HEK293T (cell line): ENCODE data around the gene PLD1.

Experiments used
- CTCF ChIA-PET: fragments of 350-600 bp; formaldehyde crosslinking; extraction: SDS; loops from one replicate; lab custom pipeline; 2021; ENCODE audit warnings: antibody characterized with exemption, inconsistent platforms; lab: Yijun Ruan, JAX
- POLR2A ChIA-PET: fragments of 350-600 bp; formaldehyde crosslinking; extraction: SDS; loops from one replicate; lab custom pipeline; 2020; ENCODE audit warnings: antibody characterized with exemption, inconsistent platforms; lab: Yijun Ruan, JAX
- DNase-seq: peaks from one replicate; pipeline ENCODE4 v3.0.0; 2012; ENCODE audit warnings: mixed read lengths; ENCODE audit errors: extremely low spot score
- ARNT ChIP-seq: fragments of 450-650 bp; IDR thresholded peaks from 2 replicates; pipeline ENCODE4 v1.6.1; 2017; ENCODE audit warnings: mild to moderate bottlenecking
- BHLHE40 ChIP-seq: fragments of 450-650 bp; IDR thresholded peaks from 2 replicates; pipeline ENCODE4 v1.6.1; 2016; ENCODE audit warnings: mild to moderate bottlenecking, moderate library complexity, borderline replicate concordance
- CTBP1 ChIP-seq: fragments of 450-650 bp; IDR thresholded peaks from 2 replicates; pipeline ENCODE4 v1.6.1; 2016; ENCODE audit warnings: borderline replicate concordance
- ELF4 ChIP-seq: fragments of 450-650 bp; IDR thresholded peaks from 2 replicates; pipeline ENCODE4 v1.6.1; 2017; ENCODE audit warnings: antibody characterized with exemption
- FOXA1 ChIP-seq: fragments of 450-650 bp; IDR thresholded peaks from 2 replicates; pipeline ENCODE4 v1.6.1; 2016; ENCODE audit warnings: mild to moderate bottlenecking
- FOXK2 ChIP-seq: fragments of 450-650 bp; IDR thresholded peaks from 2 replicates; pipeline ENCODE4 v1.6.1; 2016; ENCODE audit warnings: mild to moderate bottlenecking
- FOXM1 ChIP-seq: fragments of 450-650 bp; IDR thresholded peaks from 2 replicates; pipeline ENCODE4 v1.6.1; 2017; ENCODE audit warnings: mild to moderate bottlenecking, borderline replicate concordance
- HDGF ChIP-seq: fragments of 450-650 bp; IDR thresholded peaks from 2 replicates; pipeline ENCODE4 v1.6.1; 2017; ENCODE audit warnings: antibody characterized with exemption, borderline replicate concordance
- L3MBTL2 ChIP-seq: fragments of 450-650 bp; conservative IDR thresholded peaks from 2 replicates; pipeline ENCODE4 v1.6.1; 2016; ENCODE audit warnings: mild to moderate bottlenecking
- LEF1 ChIP-seq: fragments of 450-650 bp; IDR thresholded peaks from 2 replicates; pipeline ENCODE4 v1.6.1; 2017; ENCODE audit warnings: mild to moderate bottlenecking, borderline replicate concordance
- NFRKB ChIP-seq: fragments of 450-650 bp; IDR thresholded peaks from 2 replicates; pipeline ENCODE4 v1.6.1; 2016; ENCODE audit warnings: mild to moderate bottlenecking, moderate library complexity
- PKNOX1 ChIP-seq: fragments of 450-650 bp; IDR thresholded peaks from 2 replicates; pipeline ENCODE4 v1.6.1; 2016
- SP1 ChIP-seq: fragments of 450-650 bp; IDR thresholded peaks from 2 replicates; pipeline ENCODE4 v1.6.1; 2017
- SUZ12 ChIP-seq: fragments of 450-650 bp; IDR thresholded peaks from 2 replicates; pipeline ENCODE4 v1.6.1; 2016; ENCODE audit warnings: mild to moderate bottlenecking
- TARDBP ChIP-seq: fragments of 450-650 bp; IDR thresholded peaks from 2 replicates; pipeline ENCODE4 v1.6.1; 2016
- ZNF384 ChIP-seq: fragments of 450-650 bp; IDR thresholded peaks from 2 replicates; pipeline ENCODE4 v1.6.1; 2016

Gene PLD1

DNA sequence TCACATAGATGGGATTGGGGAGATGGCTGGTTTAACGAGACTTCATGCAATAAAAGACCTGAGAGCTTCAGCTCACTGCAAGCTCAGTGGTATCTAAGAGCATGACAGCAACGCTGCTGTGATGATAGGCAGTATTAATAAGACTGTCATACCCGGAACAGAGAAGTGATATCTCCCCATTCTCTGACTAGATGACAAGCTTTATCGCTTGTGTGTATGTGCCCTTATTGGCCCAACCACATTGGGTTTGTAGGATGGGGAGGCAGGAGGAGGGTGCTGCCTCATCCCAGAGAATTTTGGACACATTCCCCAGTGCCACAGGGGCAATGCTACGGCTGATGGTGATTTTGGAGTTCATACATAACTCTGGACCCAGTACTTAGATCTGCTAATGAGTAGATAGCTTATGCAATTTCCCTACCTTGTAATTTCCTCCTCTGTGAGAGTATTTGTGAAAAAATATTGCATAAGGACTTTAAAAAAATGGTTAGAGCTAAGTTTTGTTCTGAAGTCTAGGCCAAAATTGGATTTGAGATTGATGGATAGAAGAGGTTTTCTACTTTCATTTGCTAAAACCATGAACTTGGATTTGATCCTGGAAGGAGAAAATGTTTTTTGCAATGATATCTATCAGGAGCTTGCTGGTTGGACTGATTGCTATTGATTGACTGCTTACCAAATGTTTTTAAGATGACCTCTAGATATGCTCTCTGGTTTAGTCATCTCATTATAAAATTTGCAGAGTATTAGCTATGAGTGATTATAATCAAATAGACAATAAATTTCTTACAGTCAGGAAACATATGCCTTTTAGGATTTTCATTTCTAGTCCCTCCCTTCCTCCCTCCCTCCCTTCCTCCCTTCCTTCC lies 18.9 kb upstream of the PLD1 start:
- CTCF ChIA-PET = interaction anchor here (0.7 to 1.2 kb wide), 3 partner anchors 17 to 58 kb away, joined by 3 to 4 read pairs (median 3); no protein-coding TSS in a partner anchor
- POLR2A ChIA-PET = interaction anchor here (0.9 kb wide), 1 partner anchor 11 kb away, joined by 4 read pairs; no protein-coding TSS in a partner anchor
- no peak for TF ChIP-seq FOXK2
- TF ChIP-seq HDGF = no peak
- TF ChIP-seq FOXA1 = no peak
- TF ChIP-seq BHLHE40 = no peak
- no peak for TF ChIP-seq CTBP1
- no peak for TF ChIP-seq ELF4
- no peak for TF ChIP-seq ZNF384
- TF ChIP-seq ARNT = no peak
- TF ChIP-seq LEF1 = no peak
- TF ChIP-seq PKNOX1 = no peak
- no peak for TF ChIP-seq SUZ12
- TF ChIP-seq NFRKB = no peak
- TF ChIP-seq SP1 = no peak

GRCh38 chr3:171827836-171828458 lies 17.7 kb upstream of the PLD1 start:
- ChIA-PET POLR2A (no interaction called here), CTCF (interaction anchor here (0.7 to 1.6 kb wide), 4 partner anchors 37 to 210 kb away, joined by 3 to 7 read pairs (median 4); no protein-coding TSS in a partner anchor)
- DNase-seq = no peak
- TF ChIP-seq ZNF384 (no peak), FOXM1 (no peak), HDGF (no peak), CTBP1 (no peak), SP1 (no peak), NFRKB (no peak), L3MBTL2 (no peak), ARNT (no peak), TARDBP (no peak), ELF4 (no peak), FOXK2 (no peak), FOXA1 (no peak), BHLHE40 (no peak), PKNOX1 (no peak), SUZ12 (no peak), LEF1 (no peak)

More for the DNA sequence above, 18.9 kb upstream of the PLD1 start:
- no peak for DNase-seq

DNA sequence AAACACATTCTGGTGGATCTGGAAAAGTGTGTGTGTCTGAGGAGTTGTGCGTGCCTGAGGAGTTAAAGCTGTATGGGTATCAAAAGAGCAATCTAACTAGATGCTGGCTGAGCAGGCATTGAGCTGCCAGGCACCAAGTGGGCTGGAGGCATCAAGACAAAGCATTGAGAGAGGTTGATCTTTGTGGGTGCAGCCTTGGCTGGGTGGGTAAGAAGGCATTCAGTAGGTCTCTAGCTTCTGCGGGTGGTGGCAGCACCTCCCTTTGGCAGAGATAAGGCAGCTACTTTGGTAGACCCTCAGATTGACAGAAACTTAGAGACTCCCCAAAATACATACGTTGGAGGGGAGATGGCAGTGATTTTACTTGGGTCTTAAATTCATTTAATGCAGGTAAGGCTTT lies 17.1 kb upstream of the PLD1 start:
- TF ChIP-seq SUZ12 (no peak), HDGF (no peak), FOXK2 (no peak), FOXM1 (no peak), ELF4 (no peak), ZNF384 (no peak), LEF1 (no peak), FOXA1 (no peak), TARDBP (no peak), NFRKB (no peak), CTBP1 (no peak), BHLHE40 (no peak), SP1 (no peak), L3MBTL2 (no peak), PKNOX1 (no peak), ARNT (no peak)
- ChIA-PET CTCF (interaction anchor here (1.2 to 1.6 kb wide), 3 partner anchors 36 to 184 kb away, joined by 3 to 7 read pairs (median 4); no protein-coding TSS in a partner anchor), POLR2A (no interaction called here)
- DNase-seq = no peak

- ChIA-PET CTCF (no interaction called here), POLR2A (no interaction called here)
- no peak for TF ChIP-seq SP1
- TF ChIP-seq FOXK2 = no peak
- no peak for TF ChIP-seq BHLHE40
- no peak for TF ChIP-seq ELF4
- no peak for TF ChIP-seq HDGF
- no peak for TF ChIP-seq NFRKB
- no peak for TF ChIP-seq ARNT
- TF ChIP-seq ZNF384 = no peak
- TF ChIP-seq CTBP1 = no peak
- no peak for TF ChIP-seq FOXA1
- no peak for TF ChIP-seq PKNOX1
- no peak for TF ChIP-seq LEF1
- no peak for DNase-seq
Observed at GRCh38 chr3:171825222-171825828, 15.0 kb upstream of the PLD1 start.
